ENCODE results near the gene SLC27A2.

SLC27A2 gene

GRCh38 chr15:50280271-50280670 is 98.3 kb downstream of the SLC27A2 start:
- no peak for TF ChIP-seq CTCF (conservative IDR thresholded peaks at IDR 0.05; ENCODE audit: low read depth, low read length)
- H3K4me3 ChIP-seq (ENCODE audit: low read length) = no peak overlapping the region
- DNase-seq (ENCODE audit: low read depth) = no peak

GRCh38 chr15:50281427-50281826 is 99.4 kb downstream of the SLC27A2 start:
- TF ChIP-seq CTCF (conservative IDR thresholded peaks at IDR 0.05; ENCODE audit: low read depth, low read length) = no peak
- DNase-seq (ENCODE audit: low read depth) = no peak
- no peak overlapping the region for H3K4me3 ChIP-seq (ENCODE audit: low read length)

Data from retinal pigment epithelial cell (primary cell).